Liver (tissue), 9 donors: Measurements from ENCODE around the gene HUS1. TPM values are rescaled to one million over a fixed set of nuclear protein-coding genes. Genes with fewer than 3 reads are reported as not detected.

ENCODE experiments used
- DNase-seq: peaks from one replicate; pipeline ENCODE4 v3.0.0-alpha.2; 2017; ENCODE audit warnings: low spot score
- H3K27ac ChIP-seq, 2 donors: one replicate each; pipeline ENCODE4 v1.7.0; 2013; ENCODE audit warnings: inconsistent platforms in 2 of 2, low read length in 2 of 2, control low read depth in 1 of 2, low read depth in 1 of 2, mild to moderate bottlenecking in 1 of 2
- H3K27me3 ChIP-seq, 4 donors: one replicate each; pipeline versions ENCODE4 v1.6.1 to v1.7.0; 2013; ENCODE audit warnings: low read length in 3 of 4, inconsistent platforms in 1 of 4, mild to moderate bottlenecking in 1 of 4, moderate library complexity in 1 of 4; ENCODE audit not compliant: control insufficient read depth in 4 of 4, insufficient read depth in 4 of 4
- H3K36me3 ChIP-seq, 4 donors: one replicate each; pipeline versions ENCODE4 v1.6.1 to v1.7.0; 2013; ENCODE audit warnings: low read length in 3 of 4, mild to moderate bottlenecking in 3 of 4, low read depth in 1 of 4, moderate library complexity in 1 of 4; ENCODE audit not compliant: control insufficient read depth in 4 of 4, insufficient read depth in 3 of 4
- H3K4me1 ChIP-seq, 4 donors: one replicate each; pipeline versions ENCODE4 v1.6.1 to v1.7.0; 2013; ENCODE audit warnings: low read length in 3 of 4, mild to moderate bottlenecking in 3 of 4, moderate library complexity in 1 of 4; ENCODE audit not compliant: control insufficient read depth in 4 of 4, insufficient read depth in 4 of 4
- H3K4me3 ChIP-seq, 3 donors: one replicate each; pipeline versions ENCODE4 v1.6.1 to v1.7.0; 2013; ENCODE audit warnings: low read length in 3 of 3, control low read depth in 1 of 3, low read depth in 1 of 3, mild to moderate bottlenecking in 1 of 3
- H3K9ac ChIP-seq, 2 donors: one replicate each; pipeline ENCODE4 v1.7.0; 2013; ENCODE audit warnings: low read length in 2 of 2, mild to moderate bottlenecking in 2 of 2, moderate library complexity in 2 of 2, control low read depth in 1 of 2, low read depth in 1 of 2
- H3K9me3 ChIP-seq, 4 donors: one replicate each; pipeline versions ENCODE4 v1.6.1 to v1.7.0; 2013; ENCODE audit warnings: low read length in 3 of 4; ENCODE audit not compliant: control insufficient read depth in 4 of 4
- EGR1 ChIP-seq, 2 donors: IDR thresholded peaks; 2 replicates each; pipeline ENCODE4 v1.6.1; 2016 to 2018; ENCODE audit warnings: antibody characterized with exemption in 2 of 2, low read depth in 2 of 2
- FOXA1 ChIP-seq: IDR thresholded peaks from 2 replicates; pipeline ENCODE4 v1.6.1; 2016; ENCODE audit warnings: antibody characterized with exemption
- FOXA2 ChIP-seq: IDR thresholded peaks from 2 replicates; pipeline ENCODE4 v1.6.1; 2016; ENCODE audit warnings: antibody characterized with exemption
- GABPA ChIP-seq, 2 donors: IDR thresholded peaks in 1 of 2; conservative IDR thresholded peaks in 1 of 2; 2 replicates each; pipeline ENCODE4 v1.6.1; 2016; ENCODE audit warnings: antibody characterized with exemption in 2 of 2, mild to moderate bottlenecking in 1 of 2, moderate library complexity in 1 of 2
- HNF4G ChIP-seq: IDR thresholded peaks from 2 replicates; pipeline ENCODE4 v1.6.1; 2016; ENCODE audit warnings: antibody characterized with exemption
- JUND ChIP-seq, 2 donors: IDR thresholded peaks; 2 replicates each; pipeline ENCODE4 v1.6.1; 2016; ENCODE audit warnings: antibody characterized with exemption in 2 of 2
- NR2F2 ChIP-seq: IDR thresholded peaks from 2 replicates; pipeline ENCODE4 v1.6.1; 2016; ENCODE audit warnings: antibody characterized with exemption
- SP1 ChIP-seq: IDR thresholded peaks from 2 replicates; pipeline ENCODE4 v1.6.1; 2018; ENCODE audit warnings: antibody characterized with exemption, mild to moderate bottlenecking
- TAF1 ChIP-seq: conservative IDR thresholded peaks from 2 replicates; pipeline ENCODE4 v1.6.1; 2016; ENCODE audit warnings: antibody characterized with exemption, mild to moderate bottlenecking
- YY1 ChIP-seq: IDR thresholded peaks from 2 replicates; pipeline ENCODE4 v1.6.1; 2016; ENCODE audit warnings: antibody characterized with exemption, mild to moderate bottlenecking
- WGBS: extraction: QIAGEN DNeasy Blood & Tissue Kit; methylation state at CpG from one replicate; pipeline ENCODE4 v1.1.7; 2013; 5-methylcytosine and 5-hydroxymethylcytosine counted together
- polyA plus RNA-seq, 2 donors: library from polyadenylated mRNA; stranded (reverse) in 1 of 2; unstranded in 1 of 2; fragments of 200-250 nt in 1 of 2; fragments of >200 nt in 1 of 2; fragmentation: Nextera tagmentation in 1 of 2; extraction: Ambion mirVana in 1 of 2; gene quantifications; one replicate each; pipeline versions ENCODE4 v1.2.1 to v1.2.3, GENCODE V29; 2013 to 2015
- total RNA-seq, 2 donors: library from RNA; depleted of rRNA; stranded (reverse); fragments of >200 nt; gene quantifications; one replicate each; pipeline ENCODE4 v1.2.3, GENCODE V29; 2014
- TF ChIP-seq, protein P1 (sequence below): IDR thresholded peaks from 2 replicates; pipeline ENCODE4 v1.6.1; 2016; ENCODE audit warnings: antibody characterized with exemption
- TF ChIP-seq, protein P2 (sequence below): IDR thresholded peaks from 2 replicates; pipeline ENCODE4 v1.6.1; 2016; ENCODE audit warnings: antibody characterized with exemption, mild to moderate bottlenecking
- TF ChIP-seq, protein P3 (sequence below): fragments of 150-350 bp; IDR thresholded peaks from 2 replicates; pipeline ENCODE4 v1.5.1; 2017; ENCODE audit warnings: improper control_type of control experiment, low read depth, low read length; ENCODE audit not compliant: missing input control
- TF ChIP-seq, protein P4 (sequence below): IDR thresholded peaks from 2 replicates; pipeline ENCODE4 v1.6.1; 2016; ENCODE audit warnings: antibody characterized with exemption
- donor health status: healthy.
- donor health status: healthy.
- donor health status: healthy.
- donor health status: healthy.
- donor health status: healthy.

HUS1 gene
- total and polyA plus RNA-seq, 4 donors: 9.2 to 39.0 (median 18.4) TPM

DNA sequence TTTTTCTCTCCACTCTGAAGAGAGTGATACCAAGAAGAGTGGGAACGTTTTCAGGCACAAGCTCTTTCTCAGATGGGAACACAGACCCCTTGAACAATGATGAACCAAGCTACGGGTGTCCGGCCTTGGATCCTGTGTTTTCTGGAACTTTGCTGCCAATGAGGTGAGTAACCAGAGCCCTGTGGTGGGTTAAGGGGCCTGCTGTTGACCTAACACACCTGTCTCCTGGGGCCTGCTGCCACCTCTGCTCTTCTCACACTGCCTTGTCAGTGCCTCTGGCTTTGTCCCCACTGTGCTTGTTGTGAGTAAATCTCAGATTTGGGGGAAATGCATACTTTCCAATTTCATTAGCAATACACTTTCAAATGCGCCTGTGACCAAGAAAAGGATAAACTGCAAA, 29.7 kb downstream of the HUS1 start:
- H3K27me3 ChIP-seq: no peaks in the 10 kb centered on the region
- no peak overlapping the region for H3K9ac ChIP-seq
- H3K4me3 ChIP-seq: no peak overlapping the region
- TF ChIP-seq JUND (IDR thresholded peaks at IDR 0.05): no peak
- TF ChIP-seq, protein P1, sequence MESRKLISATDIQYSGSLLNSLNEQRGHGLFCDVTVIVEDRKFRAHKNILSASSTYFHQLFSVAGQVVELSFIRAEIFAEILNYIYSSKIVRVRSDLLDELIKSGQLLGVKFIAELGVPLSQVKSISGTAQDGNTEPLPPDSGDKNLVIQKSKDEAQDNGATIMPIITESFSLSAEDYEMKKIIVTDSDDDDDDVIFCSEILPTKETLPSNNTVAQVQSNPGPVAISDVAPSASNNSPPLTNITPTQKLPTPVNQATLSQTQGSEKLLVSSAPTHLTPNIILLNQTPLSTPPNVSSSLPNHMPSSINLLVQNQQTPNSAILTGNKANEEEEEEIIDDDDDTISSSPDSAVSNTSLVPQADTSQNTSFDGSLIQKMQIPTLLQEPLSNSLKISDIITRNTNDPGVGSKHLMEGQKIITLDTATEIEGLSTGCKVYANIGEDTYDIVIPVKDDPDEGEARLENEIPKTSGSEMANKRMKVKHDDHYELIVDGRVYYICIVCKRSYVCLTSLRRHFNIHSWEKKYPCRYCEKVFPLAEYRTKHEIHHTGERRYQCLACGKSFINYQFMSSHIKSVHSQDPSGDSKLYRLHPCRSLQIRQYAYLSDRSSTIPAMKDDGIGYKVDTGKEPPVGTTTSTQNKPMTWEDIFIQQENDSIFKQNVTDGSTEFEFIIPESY: no peak
- TF ChIP-seq, protein P2, sequence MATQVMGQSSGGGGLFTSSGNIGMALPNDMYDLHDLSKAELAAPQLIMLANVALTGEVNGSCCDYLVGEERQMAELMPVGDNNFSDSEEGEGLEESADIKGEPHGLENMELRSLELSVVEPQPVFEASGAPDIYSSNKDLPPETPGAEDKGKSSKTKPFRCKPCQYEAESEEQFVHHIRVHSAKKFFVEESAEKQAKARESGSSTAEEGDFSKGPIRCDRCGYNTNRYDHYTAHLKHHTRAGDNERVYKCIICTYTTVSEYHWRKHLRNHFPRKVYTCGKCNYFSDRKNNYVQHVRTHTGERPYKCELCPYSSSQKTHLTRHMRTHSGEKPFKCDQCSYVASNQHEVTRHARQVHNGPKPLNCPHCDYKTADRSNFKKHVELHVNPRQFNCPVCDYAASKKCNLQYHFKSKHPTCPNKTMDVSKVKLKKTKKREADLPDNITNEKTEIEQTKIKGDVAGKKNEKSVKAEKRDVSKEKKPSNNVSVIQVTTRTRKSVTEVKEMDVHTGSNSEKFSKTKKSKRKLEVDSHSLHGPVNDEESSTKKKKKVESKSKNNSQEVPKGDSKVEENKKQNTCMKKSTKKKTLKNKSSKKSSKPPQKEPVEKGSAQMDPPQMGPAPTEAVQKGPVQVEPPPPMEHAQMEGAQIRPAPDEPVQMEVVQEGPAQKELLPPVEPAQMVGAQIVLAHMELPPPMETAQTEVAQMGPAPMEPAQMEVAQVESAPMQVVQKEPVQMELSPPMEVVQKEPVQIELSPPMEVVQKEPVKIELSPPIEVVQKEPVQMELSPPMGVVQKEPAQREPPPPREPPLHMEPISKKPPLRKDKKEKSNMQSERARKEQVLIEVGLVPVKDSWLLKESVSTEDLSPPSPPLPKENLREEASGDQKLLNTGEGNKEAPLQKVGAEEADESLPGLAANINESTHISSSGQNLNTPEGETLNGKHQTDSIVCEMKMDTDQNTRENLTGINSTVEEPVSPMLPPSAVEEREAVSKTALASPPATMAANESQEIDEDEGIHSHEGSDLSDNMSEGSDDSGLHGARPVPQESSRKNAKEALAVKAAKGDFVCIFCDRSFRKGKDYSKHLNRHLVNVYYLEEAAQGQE: no peak
- no peak for TF ChIP-seq NR2F2
- no peak for TF ChIP-seq YY1
- TF ChIP-seq, protein P3, sequence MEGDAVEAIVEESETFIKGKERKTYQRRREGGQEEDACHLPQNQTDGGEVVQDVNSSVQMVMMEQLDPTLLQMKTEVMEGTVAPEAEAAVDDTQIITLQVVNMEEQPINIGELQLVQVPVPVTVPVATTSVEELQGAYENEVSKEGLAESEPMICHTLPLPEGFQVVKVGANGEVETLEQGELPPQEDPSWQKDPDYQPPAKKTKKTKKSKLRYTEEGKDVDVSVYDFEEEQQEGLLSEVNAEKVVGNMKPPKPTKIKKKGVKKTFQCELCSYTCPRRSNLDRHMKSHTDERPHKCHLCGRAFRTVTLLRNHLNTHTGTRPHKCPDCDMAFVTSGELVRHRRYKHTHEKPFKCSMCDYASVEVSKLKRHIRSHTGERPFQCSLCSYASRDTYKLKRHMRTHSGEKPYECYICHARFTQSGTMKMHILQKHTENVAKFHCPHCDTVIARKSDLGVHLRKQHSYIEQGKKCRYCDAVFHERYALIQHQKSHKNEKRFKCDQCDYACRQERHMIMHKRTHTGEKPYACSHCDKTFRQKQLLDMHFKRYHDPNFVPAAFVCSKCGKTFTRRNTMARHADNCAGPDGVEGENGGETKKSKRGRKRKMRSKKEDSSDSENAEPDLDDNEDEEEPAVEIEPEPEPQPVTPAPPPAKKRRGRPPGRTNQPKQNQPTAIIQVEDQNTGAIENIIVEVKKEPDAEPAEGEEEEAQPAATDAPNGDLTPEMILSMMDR: no peak
- TF ChIP-seq SP1: no peak
- TF ChIP-seq FOXA1: no peak
- no peak for TF ChIP-seq HNF4G
- no peak for TF ChIP-seq EGR1 (IDR thresholded peaks at IDR 0.05; ENCODE audit: low read depth in 2 of 2)
- no peak for TF ChIP-seq FOXA2
- peaks cover 0 to 5% (median 1%) of the 10 kb centered on the region in 4 donors for H3K4me1 ChIP-seq
- H3K36me3 ChIP-seq: peaks cover 0 to 6% (median 4%) of the 10 kb centered on the region in 4 donors
- no peak overlapping the region for H3K27ac ChIP-seq
- DNase-seq: no peak
- H3K9me3 ChIP-seq: no peaks in the 10 kb centered on the region
- 92% methylated on average over 4 of the region's 4 CpGs for WGBS

DNA sequence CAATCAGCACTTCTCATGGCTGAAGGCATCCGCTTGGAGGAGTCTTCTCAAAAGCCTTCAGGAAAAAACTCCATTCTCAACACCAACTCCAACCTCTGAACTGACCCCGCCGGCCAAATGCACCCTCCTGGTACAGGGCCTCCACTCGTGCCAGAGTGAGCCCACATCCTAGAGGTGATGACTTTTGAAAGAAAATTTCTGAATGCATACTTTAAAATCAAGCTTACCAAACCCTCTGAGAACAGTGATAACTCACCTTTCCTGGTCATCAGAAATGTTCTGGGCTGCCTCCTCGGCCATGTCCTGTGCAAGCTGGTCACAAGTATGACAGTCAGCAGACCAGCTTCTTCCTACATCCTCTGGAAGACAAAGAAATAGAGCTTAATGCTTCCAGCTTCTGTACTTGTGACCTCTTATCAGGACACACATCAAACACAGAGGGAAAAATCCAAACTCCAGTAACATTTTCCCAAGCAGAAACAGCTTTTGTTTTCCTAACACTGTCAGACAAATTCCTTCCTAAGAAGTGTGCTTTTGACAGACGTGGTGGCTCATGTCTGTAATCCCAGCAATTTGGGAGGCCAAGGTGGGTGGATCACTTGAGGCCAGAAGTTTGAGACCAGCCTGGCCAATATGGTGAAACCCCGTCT, 31.1 kb downstream of the HUS1 start, which contains the start of gene PKD1L1:
Gene PKD1L1 (minus strand): TSS at position 326 of the 650 bp plus-strand sequence. CDS start 26 bp downstream, at position 300.
- Histone ChIP-seq H3K4me1 (peaks cover 0 to 5% (median 1%) of the 10 kb centered on the region in 4 donors), H3K27me3 (no peaks in the 10 kb centered on the region), H3K4me3 (no peak within 1 kb of the TSS), H3K27ac (peak within 1 kb of the TSS in 1 of 2 donors; percentile 43), H3K9me3 (no peaks in the 10 kb centered on the region), H3K36me3 (no peaks in the 10 kb centered on the region), H3K9ac (no peak within 1 kb of the TSS)
- no peak for DNase-seq
- 77% methylated on average over 7 of the region's 7 CpGs for WGBS
- no peak for TF ChIP-seq GABPA (IDR thresholded peaks at IDR 0.05 in 1 of 2, conservative IDR thresholded peaks at IDR 0.05 in 1 of 2)
- no peak for TF ChIP-seq FOXA1
- no peak for TF ChIP-seq FOXA2
- TF ChIP-seq, protein P1: no peak
- TF ChIP-seq, protein P4, sequence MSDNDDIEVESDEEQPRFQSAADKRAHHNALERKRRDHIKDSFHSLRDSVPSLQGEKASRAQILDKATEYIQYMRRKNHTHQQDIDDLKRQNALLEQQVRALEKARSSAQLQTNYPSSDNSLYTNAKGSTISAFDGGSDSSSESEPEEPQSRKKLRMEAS: no peak
- TF ChIP-seq TAF1: no peak
- TF ChIP-seq, protein P3: no peak
- TF ChIP-seq YY1: no peak
